Sigmoid colon (tissue), 4 donors: Measurements from ENCODE around the gene ISX.

Experiments
- CTCF ChIP-seq, 4 experiments: fragments of 450-650 bp in 3 of 4; fragments of 200-600 bp in 1 of 4; IDR thresholded peaks; one replicate each; pipeline ENCODE4 v1.5.1; 2016 to 2019; ENCODE audit warnings: antibody characterized with exemption in 4 of 4, mild to moderate bottlenecking in 3 of 4, moderate library complexity in 2 of 4
- EP300 ChIP-seq, 4 donors: sonication (generic); formaldehyde crosslinking; IDR thresholded peaks; one replicate each; pipeline ENCODE4 v1.6.1; 2017; ENCODE audit warnings: antibody characterized with exemption in 4 of 4

DNA sequence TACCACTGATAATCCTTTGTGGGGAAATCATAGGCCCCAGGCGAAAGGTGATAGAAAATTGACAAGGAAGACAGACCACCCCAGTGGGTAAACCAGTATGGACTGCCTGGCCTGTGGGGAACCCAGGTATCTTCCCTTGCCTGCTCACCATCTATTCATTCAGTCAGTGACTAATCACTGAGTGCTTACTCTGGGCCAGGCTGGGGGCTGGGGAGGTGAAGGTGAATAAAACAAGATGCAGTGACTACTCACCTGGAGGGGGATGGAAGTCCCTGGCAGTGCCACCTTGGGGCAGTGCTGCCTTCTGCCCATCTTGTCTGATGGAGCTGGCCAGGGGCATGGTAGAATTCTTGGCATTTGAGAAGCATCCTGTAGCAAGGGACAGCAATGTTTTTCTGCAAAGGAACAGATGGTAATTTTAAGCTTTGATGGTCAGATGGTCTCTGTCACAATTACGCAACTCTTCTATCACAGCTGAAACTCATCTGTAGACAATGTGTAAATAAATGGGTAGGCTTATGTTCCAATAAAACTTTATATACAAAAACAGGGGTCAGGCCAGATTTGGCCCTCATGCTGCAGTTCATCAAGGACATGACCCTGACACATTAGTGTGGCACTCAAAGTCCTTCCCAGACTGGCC, 4.6 kb downstream of the ISX start:
- TF ChIP-seq CTCF (IDR thresholded peaks at IDR 0.05) (no peak), EP300 (IDR thresholded peaks at IDR 0.05) (no peak)
